BJ (cell line): Measurements from ENCODE around the gene GAB2. TPM values are rescaled to one million over a fixed set of nuclear protein-coding genes. Genes with fewer than 3 reads are reported as not detected.

Experiments
- CTCF ChIA-PET: fragments of 350-600 bp; formaldehyde crosslinking; extraction: SDS; loops from one replicate; lab custom pipeline; 2021; ENCODE audit warnings: antibody characterized with exemption, inconsistent platforms; lab: Yijun Ruan, JAX
- POLR2A ChIA-PET: fragments of 300-600 bp; sonication (Branson Sonifier 250); formaldehyde crosslinking; extraction: SDS; loops from one replicate; lab custom pipeline; 2021; ENCODE audit warnings: antibody characterized with exemption; lab: Charles Lee
- DNase-seq: peaks from one replicate; pipeline ENCODE4 v3.0.0-alpha.2; 2011; ENCODE audit warnings: low read depth
- H3K27me3 ChIP-seq: 2 replicates; pipeline ENCODE4 v1.6.0; 2011; ENCODE audit warnings: low read length; ENCODE audit not compliant: control insufficient read depth, insufficient read depth
- H3K36me3 ChIP-seq: 2 replicates; pipeline ENCODE4 v1.5.1; 2011; ENCODE audit warnings: low read length; ENCODE audit not compliant: control insufficient read depth, insufficient read depth
- H3K4me3 ChIP-seq: 2 replicates; pipeline ENCODE4 v1.5.1; 2011; ENCODE audit warnings: low read depth, mild to moderate bottlenecking, control low read depth, low read length
- polyA plus RNA-seq: library from polyadenylated mRNA; depleted of rRNA; stranded (reverse); fragments of >200 nt; gene quantifications from 2 replicates; pipeline ENCODE4 v1.2.3, GENCODE V29; 2011
- TF ChIP-seq, protein P1 (sequence below): IDR thresholded peaks from 2 replicates; pipeline ENCODE4 v1.5.1; 2011; ENCODE audit warnings: low read depth, mild to moderate bottlenecking, control low read depth, inconsistent platforms, low read length, moderate library complexity; ENCODE audit not compliant: insufficient read depth

GAB2 gene
- polyA plus RNA-seq, 1 experiment: 12.2 TPM

DNA sequence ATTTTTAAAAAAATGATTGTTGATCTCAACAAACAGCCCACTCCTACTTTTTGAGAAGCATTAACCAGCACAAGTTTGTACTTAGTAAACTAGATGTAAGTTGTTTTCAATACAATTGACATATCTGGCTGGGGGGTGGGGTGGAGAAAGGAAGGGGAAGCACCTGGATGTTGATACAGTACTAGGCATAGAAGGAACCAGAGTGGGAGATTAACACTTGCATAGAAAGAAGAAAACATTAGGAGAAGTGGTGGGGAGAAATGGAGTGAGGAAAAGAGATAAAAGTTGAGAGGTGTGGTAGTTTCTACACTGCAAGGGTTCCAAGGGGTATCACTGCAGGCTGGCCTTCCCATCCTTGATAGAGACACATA lies 10.6 kb upstream of the GAB2 start:
- Histone ChIP-seq H3K27me3 (no peaks in the 10 kb centered on the region), H3K36me3 (no peaks in the 10 kb centered on the region), H3K4me3 (no peak overlapping the region)
- TF ChIP-seq, protein P1, sequence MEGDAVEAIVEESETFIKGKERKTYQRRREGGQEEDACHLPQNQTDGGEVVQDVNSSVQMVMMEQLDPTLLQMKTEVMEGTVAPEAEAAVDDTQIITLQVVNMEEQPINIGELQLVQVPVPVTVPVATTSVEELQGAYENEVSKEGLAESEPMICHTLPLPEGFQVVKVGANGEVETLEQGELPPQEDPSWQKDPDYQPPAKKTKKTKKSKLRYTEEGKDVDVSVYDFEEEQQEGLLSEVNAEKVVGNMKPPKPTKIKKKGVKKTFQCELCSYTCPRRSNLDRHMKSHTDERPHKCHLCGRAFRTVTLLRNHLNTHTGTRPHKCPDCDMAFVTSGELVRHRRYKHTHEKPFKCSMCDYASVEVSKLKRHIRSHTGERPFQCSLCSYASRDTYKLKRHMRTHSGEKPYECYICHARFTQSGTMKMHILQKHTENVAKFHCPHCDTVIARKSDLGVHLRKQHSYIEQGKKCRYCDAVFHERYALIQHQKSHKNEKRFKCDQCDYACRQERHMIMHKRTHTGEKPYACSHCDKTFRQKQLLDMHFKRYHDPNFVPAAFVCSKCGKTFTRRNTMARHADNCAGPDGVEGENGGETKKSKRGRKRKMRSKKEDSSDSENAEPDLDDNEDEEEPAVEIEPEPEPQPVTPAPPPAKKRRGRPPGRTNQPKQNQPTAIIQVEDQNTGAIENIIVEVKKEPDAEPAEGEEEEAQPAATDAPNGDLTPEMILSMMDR: no peak
- ChIA-PET CTCF (interaction anchor here (0.8 to 1.9 kb wide), 2 partner anchors 11 to 136 kb away, joined by 3 to 8 read pairs; partner anchors contain the start of gene GAB2), POLR2A (no interaction called here)
- no peak for DNase-seq

DNA sequence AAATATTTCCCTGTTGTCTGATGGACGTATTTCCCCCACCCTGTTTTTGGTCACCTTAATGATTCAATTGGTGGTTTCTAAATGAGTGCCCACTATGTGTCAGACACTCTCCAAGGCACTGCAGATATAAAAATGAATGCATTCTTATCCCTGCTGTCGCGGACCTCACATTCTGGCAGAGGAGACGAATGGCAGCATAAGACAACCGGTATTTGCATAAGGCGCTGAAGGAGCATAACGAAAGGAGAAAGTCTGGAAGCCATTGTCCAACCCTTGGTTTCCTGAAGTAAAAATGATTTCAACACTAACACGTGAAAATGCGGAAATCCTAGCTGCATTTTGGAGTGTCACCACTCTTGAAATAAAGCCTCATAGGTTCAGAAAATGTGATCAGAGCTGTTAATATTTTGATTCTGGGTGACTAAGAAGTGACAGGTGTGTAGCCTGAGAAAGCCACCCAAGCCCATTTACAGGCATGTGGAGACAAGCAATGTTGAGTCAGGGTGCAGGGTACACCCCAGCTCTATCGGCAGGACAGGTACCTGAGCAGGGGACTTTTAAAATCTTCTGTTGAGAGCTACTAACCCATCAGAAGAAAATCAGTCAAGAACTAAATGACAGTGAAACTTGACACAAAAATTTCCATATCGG lies 10.1 kb upstream of the GAB2 start:
- CTCF ChIA-PET: interaction anchor here (1.9 kb wide), 1 partner anchor 10 kb away, joined by 8 read pairs; the partner anchor contains the start of gene GAB2

DNA sequence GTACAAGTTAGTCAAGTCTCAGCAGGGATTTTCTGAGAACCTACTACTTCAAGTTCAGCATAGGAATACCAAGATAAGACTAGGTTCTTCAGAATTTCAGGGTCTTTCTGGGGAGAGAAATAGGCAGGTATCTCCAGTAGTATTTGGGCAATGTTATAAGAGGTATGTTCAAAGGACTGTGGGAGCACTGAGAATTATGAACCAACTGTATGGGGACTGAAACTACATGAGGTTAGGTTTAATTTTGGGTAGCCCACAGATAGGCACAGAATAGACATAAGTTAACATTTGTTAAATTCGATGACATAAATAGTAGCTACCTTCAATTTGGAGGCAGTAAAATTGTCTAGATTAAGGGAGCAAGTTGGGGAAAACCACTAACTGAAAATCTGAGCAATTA lies 9.2 kb upstream of the GAB2 start:
- ChIA-PET CTCF (interaction anchor here (1.9 kb wide), 1 partner anchor 9 kb away, joined by 8 read pairs; the partner anchor contains the start of gene GAB2), POLR2A (no interaction called here)
- Histone ChIP-seq H3K4me3 (no peak overlapping the region), H3K36me3 (no peaks in the 10 kb centered on the region), H3K27me3 (no peaks in the 10 kb centered on the region)
- DNase-seq: no peak
- TF ChIP-seq, protein P1: no peak

More for the DNA sequence above, 10.1 kb upstream of the GAB2 start:
- no peak overlapping the region for H3K4me3 ChIP-seq
- H3K36me3 ChIP-seq: no peaks in the 10 kb centered on the region
- no peak for DNase-seq
- no peaks in the 10 kb centered on the region for H3K27me3 ChIP-seq
- TF ChIP-seq, protein P1: no peak
- POLR2A ChIA-PET: no interaction called here

DNA sequence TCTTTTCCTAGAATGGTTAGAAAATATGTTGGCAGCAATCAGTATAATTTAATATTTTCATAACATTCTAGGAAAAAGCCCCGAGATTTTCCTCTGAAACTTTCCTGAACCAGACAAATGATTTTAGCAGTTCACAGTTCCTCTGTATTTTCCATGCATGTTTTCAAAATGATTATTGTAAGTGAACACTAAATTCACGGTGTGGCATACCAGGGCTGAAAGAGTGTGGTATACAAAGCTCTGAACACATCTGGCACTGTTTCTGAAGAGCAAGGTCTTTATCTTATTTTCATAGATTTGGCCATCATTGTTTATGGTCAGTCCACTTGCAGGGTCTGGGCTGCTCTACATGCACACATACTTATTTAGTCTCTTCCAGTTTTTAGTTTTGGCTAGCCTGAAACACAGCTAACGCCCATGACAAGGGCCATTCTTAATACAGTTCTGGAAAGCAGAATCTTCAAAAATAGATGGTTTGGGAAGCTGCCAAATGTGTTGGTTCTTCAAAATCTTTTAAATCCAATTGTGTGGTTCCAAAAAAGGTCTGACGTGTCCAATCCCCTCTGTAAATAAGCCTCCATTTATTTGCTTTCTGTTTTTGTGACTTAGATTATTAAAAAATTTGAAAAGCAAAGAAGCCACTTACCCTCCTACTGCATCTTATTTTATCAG lies 7.9 kb upstream of the GAB2 start:
- Histone ChIP-seq H3K4me3 (no peak overlapping the region), H3K27me3 (no peaks in the 10 kb centered on the region), H3K36me3 (no peaks in the 10 kb centered on the region)
- ChIA-PET POLR2A (no interaction called here), CTCF (interaction anchor here (1.8 to 2.1 kb wide), 2 partner anchors 139 to 197 kb away, joined by 5 to 8 read pairs; no protein-coding TSS in a partner anchor)
- TF ChIP-seq, protein P1: no peak
- no peak for DNase-seq
